ENCODE measurements around the gene RHOBTB1. TPM values are rescaled to one million over a fixed set of nuclear protein-coding genes. Genes with fewer than 3 reads are reported as not detected.

The RHOBTB1 gene
- total RNA-seq, 1 donor from 2014 or later = 22.6 TPM

DNA sequence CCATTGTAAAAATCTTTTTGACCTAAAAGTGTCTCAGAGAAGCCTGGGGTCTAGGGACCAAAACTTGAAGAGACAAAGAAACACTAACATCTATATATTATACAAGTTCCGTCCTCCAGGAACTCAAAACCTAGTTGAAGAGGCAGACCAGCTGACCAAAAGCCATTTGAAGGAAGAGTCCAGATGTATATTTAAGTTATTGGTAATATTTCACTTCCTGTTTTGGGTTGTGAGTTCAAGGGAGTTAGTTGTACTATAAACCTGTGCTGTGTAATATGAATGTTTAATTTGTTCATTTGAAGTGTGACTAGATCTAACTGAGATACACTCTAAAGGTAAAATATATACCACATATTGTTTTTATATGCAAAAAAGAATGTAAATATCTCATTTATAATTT is 120.7 kb downstream of the RHOBTB1 start:
- DNase-seq (ENCODE audit: low spot score) = no peak

DNA sequence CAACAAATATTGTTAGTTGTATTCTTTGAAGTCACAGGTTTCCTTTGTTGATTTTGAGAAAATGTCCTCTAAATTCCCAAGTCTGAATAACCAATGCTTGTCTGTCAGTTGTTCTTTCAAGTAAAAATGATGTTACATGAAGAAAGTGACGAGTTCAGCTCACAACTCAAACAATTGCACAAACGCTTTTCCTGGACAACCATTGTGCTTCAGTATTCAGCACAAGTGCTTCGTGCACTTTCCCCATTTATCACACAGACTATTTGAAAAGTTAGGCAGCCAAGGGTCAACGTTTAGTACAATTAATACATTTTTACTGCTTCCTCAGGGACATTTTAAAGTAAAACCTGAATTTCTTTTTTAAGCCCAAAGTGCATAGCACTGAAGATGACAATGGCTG is 121.2 kb downstream of the RHOBTB1 start:
- no peak for DNase-seq (ENCODE audit: low spot score)

DNA sequence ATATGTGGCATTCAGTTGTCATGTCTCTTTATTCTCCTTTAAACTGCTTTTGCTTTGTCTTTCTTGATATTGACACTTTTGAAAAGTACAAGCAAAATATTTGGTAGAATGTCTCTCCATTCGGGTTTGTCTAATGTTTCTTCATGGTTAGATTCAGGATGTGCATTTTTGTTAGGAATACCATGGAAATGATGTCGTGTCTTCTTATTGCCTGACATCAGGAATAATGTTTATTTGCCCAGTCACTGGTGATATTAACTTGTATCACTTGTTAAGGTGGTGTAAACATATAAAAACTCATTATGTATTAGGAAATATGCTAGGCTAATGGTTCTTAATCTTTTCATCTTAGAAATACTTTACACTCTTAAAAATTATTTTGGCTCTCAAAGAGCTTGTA is 122.3 kb downstream of the RHOBTB1 start:
- DNase-seq (ENCODE audit: low spot score) = no peak

DNA sequence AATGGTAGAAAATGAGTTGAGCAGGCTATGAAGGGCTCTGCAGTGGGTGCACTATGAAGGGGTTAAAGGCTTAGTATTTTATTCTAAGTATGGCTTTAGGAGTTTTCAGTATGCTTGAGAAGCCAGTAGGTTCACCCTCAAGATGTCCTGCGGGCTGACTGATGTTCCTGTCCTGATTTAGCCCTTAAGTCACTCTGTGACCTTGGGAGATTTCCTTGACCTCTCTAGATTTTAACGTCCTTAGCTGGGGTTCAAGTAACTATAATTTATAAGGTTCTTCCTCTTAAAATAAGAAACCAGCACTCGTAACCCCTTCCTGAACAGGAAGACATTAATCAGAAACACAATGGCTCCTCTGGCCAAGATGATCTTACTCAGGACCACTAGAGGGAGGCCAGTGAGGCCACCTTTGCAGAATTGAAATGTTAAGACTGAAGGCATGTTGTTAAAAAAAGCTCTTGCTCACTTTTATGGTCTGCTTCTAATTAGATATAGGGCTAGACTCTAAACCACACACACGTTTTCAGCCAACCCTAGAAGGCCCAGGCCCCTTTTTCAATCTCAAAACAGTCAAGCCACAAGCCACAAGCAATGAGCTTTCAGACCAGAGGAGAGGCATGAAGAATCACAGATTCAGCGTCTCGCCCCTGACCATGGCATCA is 123.8 kb downstream of the RHOBTB1 start:
- no peak for DNase-seq (ENCODE audit: low spot score)

Other genes with a start within 250 kb of the RHOBTB1 start
- 0.45 TPM for gene CDK1, start 165.7 kb downstream of the RHOBTB1 start, total RNA-seq

Measured in mesenteric fat pad (tissue), 1 donor.